Activated naive CD8-positive, alpha-beta T cell (primary cell): Measurements from ENCODE around the gene PLEKHG4.
A peak's percentile ranks its signal among the peaks of the same experiment; 100 is the strongest.

ENCODE experiments used
- H3K27ac Mint-ChIP-seq: one replicate; pipeline ENCODE4 v1.8.0; 2021; ENCODE audit warnings: mixed read lengths
- H3K27me3 Mint-ChIP-seq: one replicate; pipeline ENCODE4 v1.8.0; 2021; ENCODE audit warnings: mixed read lengths
- H3K36me3 Mint-ChIP-seq: one replicate; pipeline ENCODE4 v1.8.0; 2021; ENCODE audit warnings: mixed read lengths
- H3K4me1 Mint-ChIP-seq: one replicate; pipeline ENCODE4 v1.8.0; 2021; ENCODE audit warnings: low read depth, mixed read lengths
- H3K4me3 Mint-ChIP-seq: one replicate; pipeline ENCODE4 v1.8.0; 2021; ENCODE audit warnings: mild to moderate bottlenecking, mixed read lengths
- H3K9me3 Mint-ChIP-seq: one replicate; pipeline ENCODE4 v1.8.0; 2021; ENCODE audit warnings: low read depth, mixed read lengths

The PLEKHG4 gene, protein sequence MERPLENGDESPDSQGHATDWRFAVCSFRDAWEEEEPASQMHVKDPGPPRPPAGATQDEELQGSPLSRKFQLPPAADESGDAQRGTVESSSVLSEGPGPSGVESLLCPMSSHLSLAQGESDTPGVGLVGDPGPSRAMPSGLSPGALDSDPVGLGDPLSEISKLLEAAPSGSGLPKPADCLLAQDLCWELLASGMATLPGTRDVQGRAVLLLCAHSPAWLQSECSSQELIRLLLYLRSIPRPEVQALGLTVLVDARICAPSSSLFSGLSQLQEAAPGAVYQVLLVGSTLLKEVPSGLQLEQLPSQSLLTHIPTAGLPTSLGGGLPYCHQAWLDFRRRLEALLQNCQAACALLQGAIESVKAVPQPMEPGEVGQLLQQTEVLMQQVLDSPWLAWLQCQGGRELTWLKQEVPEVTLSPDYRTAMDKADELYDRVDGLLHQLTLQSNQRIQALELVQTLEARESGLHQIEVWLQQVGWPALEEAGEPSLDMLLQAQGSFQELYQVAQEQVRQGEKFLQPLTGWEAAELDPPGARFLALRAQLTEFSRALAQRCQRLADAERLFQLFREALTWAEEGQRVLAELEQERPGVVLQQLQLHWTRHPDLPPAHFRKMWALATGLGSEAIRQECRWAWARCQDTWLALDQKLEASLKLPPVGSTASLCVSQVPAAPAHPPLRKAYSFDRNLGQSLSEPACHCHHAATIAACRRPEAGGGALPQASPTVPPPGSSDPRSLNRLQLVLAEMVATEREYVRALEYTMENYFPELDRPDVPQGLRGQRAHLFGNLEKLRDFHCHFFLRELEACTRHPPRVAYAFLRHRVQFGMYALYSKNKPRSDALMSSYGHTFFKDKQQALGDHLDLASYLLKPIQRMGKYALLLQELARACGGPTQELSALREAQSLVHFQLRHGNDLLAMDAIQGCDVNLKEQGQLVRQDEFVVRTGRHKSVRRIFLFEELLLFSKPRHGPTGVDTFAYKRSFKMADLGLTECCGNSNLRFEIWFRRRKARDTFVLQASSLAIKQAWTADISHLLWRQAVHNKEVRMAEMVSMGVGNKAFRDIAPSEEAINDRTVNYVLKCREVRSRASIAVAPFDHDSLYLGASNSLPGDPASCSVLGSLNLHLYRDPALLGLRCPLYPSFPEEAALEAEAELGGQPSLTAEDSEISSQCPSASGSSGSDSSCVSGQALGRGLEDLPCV

DNA sequence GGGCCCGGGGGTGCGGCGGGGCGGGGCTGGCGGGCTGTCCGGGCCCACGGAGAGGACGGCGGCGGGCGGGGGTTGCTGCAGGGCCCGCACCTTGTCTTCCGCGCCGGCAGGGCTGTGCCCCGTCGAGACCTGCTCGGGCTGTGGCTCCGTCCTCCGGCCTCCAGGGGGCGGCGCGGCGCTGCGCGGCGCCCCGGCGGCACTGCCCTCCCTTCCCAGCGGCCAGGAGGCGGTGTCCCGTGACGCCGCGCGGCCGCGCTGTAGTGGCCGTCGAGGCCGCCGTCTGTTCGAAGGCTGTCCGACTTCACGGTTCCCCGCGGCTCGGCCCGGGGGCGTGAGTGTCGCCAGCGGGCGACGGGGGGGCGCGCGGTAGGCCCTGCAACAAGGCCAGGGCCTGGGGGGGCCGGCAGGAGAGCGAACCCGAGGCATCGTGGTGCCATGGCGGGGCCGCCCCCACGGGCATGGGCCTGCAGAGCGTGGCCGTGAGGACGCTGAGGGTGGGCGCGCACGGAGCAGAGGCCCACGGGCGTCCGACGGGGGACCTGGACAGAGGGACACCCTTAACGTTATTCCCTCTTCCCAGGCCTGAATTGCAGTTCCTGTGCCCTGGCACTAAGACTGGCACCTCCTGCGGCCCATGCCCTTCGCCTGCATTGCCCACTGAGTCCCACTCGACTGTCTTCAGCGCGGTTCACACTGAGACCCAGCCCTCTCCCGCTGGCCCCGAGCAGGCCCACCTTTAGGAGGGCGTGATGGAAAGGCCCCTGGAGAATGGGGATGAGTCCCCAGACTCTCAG is at the start of gene PLEKHG4:
TSS of gene PLEKHG4 (plus strand) at position 237 of the 794 bp plus-strand sequence. CDS start at position 750, 513 bp downstream.
- H3K9me3 Mint-ChIP-seq = no peaks in the 10 kb centered on the region
- peak within 1 kb of the TSS; percentile 89 for H3K4me3 Mint-ChIP-seq
- peaks cover 16% of the 10 kb centered on the region for H3K4me1 Mint-ChIP-seq
- H3K27ac Mint-ChIP-seq = peak within 1 kb of the TSS; percentile 91
- peaks cover 9% of the 10 kb centered on the region for H3K36me3 Mint-ChIP-seq
- H3K27me3 Mint-ChIP-seq = no peaks in the 10 kb centered on the region

DNA sequence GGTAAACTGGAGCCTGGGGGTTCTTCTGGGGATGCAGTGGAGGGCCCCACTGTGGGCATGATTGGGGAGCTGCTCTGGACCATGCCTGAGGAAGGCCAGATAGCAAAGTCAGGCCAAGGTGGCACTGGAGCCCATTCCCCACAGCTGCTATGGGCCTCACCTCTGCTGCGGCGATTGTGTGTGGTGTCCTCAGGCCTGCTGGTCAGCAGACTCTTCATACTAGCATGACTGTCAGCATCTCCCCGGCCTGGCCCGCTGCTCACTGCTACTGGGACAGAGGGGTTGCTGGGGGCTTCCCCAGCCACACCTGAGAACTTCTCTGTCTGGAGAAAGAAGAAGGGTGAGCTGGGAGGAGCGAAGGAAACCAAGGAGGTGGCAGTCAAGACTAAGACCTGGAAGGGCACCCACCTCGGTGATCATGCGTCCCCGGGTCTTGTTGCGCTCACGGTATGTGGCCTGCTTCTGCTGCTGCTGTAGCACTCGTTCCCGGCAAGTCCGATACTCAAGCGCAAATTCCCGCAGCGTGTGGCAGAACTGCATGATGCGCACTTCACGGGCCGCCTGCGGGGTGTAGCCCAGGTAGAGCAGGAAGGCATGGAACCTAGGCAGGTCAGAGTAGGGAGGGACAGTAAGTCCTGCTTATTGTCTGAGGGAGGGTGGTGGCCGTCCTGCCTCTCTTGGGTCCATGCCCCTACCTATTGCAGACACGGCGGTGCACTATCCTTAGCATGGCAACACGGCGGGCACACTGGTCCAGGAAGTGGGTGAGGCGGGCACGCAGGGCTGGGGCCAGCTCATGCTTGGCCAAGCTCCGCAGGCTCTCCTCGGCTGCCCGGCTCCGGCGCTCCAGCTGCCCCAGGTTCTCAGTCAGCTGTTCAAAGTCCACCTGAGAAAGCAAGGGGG is 49.2 kb upstream of the PLEKHG4 start:
- Mint-ChIP-seq H3K4me3 (no peak overlapping the region), H3K4me1 (peaks cover 28% of the 10 kb centered on the region), H3K27ac (no peak overlapping the region)

GRCh38 chr16:67230809-67231660 is 48.3 kb upstream of the PLEKHG4 start:
- Mint-ChIP-seq H3K27ac (no peak overlapping the region), H3K4me3 (no peak overlapping the region), H3K4me1 (peaks cover 19% of the 10 kb centered on the region), H3K27me3 (no peaks in the 10 kb centered on the region), H3K9me3 (no peaks in the 10 kb centered on the region), H3K36me3 (peaks cover 7% of the 10 kb centered on the region)

More for the DNA sequence above, 49.2 kb upstream of the PLEKHG4 start:
- H3K27me3 Mint-ChIP-seq = no peaks in the 10 kb centered on the region
- H3K9me3 Mint-ChIP-seq = no peaks in the 10 kb centered on the region
- peaks cover 7% of the 10 kb centered on the region for H3K36me3 Mint-ChIP-seq

GRCh38 chr16:67233596-67233995 is 45.7 kb upstream of the PLEKHG4 start:
- H3K36me3 Mint-ChIP-seq = peaks cover 2% of the 10 kb centered on the region
- H3K4me1 Mint-ChIP-seq = peaks cover 3% of the 10 kb centered on the region
- H3K27ac Mint-ChIP-seq = no peak overlapping the region
- no peaks in the 10 kb centered on the region for H3K27me3 Mint-ChIP-seq
- H3K9me3 Mint-ChIP-seq = no peaks in the 10 kb centered on the region
- H3K4me3 Mint-ChIP-seq = no peak overlapping the region

DNA sequence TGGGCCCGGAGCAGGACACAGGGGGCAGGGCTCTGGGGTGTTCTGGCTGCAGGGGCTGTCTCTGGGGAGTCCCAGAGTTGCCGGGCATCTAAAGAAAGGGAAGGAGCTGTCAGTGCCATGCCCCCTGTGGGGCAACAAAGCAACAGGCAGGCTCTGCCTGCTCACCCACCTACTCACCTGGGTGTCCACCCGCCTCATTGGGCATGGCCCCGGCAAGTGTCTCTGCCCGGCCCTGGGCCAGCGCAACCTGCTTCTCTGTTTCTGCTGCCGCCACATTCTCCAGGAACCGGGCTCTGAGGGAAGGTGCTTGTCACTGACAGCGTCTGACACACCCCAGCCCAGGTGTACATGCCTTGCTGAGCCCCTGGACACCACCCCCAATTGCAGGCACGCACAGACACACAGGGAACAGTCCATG is 45.1 kb upstream of the PLEKHG4 start:
- Mint-ChIP-seq H3K9me3 (no peaks in the 10 kb centered on the region), H3K27ac (no peak overlapping the region)

GRCh38 chr16:67235816-67236562 is 43.3 kb upstream of the PLEKHG4 start:
- Mint-ChIP-seq H3K27me3 (no peaks in the 10 kb centered on the region), H3K27ac (peak overlapping the region; percentile 75), H3K4me1 (peaks cover 3% of the 10 kb centered on the region), H3K9me3 (no peaks in the 10 kb centered on the region), H3K4me3 (no peak overlapping the region), H3K36me3 (no peaks in the 10 kb centered on the region)

More for the DNA sequence above, 45.1 kb upstream of the PLEKHG4 start:
- Mint-ChIP-seq H3K27me3 (no peaks in the 10 kb centered on the region), H3K4me1 (peaks cover 3% of the 10 kb centered on the region), H3K4me3 (no peak overlapping the region), H3K36me3 (peaks cover under 1% of the 10 kb centered on the region)

GRCh38 chr16:67236563-67237395 is 42.6 kb upstream of the PLEKHG4 start:
- Mint-ChIP-seq H3K4me1 (peaks cover 8% of the 10 kb centered on the region), H3K27ac (peak overlapping the region; percentile 75), H3K9me3 (no peaks in the 10 kb centered on the region), H3K36me3 (no peaks in the 10 kb centered on the region), H3K4me3 (no peak overlapping the region), H3K27me3 (no peaks in the 10 kb centered on the region)

DNA sequence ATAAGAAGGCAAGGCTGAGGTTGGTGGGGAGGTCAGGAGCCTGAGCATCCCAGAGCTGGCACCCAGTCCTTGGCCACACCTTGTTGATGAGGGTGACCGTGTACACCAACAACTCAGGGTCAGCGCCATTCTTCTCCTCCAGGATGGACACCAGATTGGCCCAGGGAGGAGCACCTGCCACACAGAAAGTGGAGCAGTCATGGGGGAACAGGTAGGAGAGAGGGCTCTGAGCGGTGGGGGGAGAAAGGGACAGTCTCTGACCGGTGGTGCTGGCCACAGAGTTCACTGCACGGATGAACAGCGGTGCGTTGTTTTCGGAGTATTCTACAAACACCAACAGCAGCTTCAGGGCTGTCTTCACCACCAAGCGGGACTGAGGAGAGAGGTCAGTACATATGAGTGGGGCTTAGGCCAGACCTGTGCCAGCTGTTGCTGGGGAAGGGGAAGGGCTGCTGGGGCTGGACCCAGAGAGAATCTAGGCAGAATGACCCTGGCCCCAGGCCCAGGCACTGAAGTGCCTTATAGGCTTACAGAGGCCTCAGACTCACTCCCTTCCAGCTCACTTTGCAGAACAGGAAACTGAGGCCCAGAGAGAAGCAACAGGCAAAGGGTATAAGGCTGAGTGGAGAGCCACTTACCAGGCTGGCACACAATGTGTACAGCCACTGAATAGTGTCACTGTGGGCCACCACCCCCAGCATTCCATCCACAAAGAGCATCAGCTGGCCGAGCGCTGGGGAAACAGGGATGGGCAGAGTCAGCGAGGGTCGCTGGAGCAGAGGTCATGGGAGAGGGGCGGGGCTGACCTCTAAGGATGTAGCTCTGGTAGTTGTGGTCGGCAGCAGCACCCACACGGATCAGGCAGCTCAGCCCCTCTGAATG is 41.7 kb upstream of the PLEKHG4 start:
- Mint-ChIP-seq H3K27ac (no peak overlapping the region), H3K4me1 (peaks cover 8% of the 10 kb centered on the region), H3K9me3 (no peaks in the 10 kb centered on the region)

GRCh38 chr16:67238278-67238575 is 41.1 kb upstream of the PLEKHG4 start:
- Mint-ChIP-seq H3K27ac (no peak overlapping the region), H3K4me3 (no peak overlapping the region), H3K4me1 (peaks cover 8% of the 10 kb centered on the region), H3K9me3 (no peaks in the 10 kb centered on the region), H3K27me3 (no peaks in the 10 kb centered on the region), H3K36me3 (no peaks in the 10 kb centered on the region)

More for the DNA sequence above, 41.7 kb upstream of the PLEKHG4 start:
- no peaks in the 10 kb centered on the region for H3K27me3 Mint-ChIP-seq
- H3K36me3 Mint-ChIP-seq = no peaks in the 10 kb centered on the region
- no peak overlapping the region for H3K4me3 Mint-ChIP-seq

DNA sequence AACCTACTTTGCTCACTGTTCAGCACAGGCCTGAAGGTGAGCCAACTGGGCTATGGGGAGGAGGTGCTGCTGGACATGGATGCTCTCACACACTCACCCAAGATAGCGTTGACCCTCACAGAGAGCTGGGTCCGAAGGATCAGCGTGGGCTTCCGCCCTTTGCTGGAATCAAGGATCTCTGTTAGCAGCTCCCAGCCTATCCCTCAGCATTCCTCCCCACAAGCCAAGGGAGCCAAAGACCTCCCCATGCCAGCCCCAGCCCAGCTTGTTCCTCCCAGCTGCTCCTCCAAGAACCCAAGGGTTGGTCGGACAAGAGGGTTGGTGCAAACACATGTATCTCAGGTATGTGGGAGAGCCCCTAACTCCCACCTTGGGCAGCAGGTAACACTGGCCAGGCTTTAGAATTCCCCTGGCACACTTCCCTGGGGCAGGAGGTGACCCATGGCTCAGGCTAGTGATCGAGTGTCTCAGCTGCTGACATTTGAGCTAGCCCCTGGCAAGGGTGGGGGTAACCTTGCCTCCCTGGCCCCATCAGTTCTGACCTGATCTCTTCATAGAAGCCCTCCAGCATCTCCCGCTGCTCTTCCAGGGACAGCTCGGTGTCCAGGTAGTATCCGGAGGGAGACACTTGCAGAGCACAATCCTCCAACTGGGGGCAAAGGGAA is 40.4 kb upstream of the PLEKHG4 start:
- no peaks in the 10 kb centered on the region for H3K36me3 Mint-ChIP-seq
- H3K27me3 Mint-ChIP-seq = no peaks in the 10 kb centered on the region
- H3K4me1 Mint-ChIP-seq = peaks cover 12% of the 10 kb centered on the region
- no peaks in the 10 kb centered on the region for H3K9me3 Mint-ChIP-seq
- no peak overlapping the region for H3K4me3 Mint-ChIP-seq
- H3K27ac Mint-ChIP-seq = no peak overlapping the region
